K562 (cell line): ENCODE results near the gene RHBDL3. TPM values are rescaled to one million over a fixed set of nuclear protein-coding genes. Genes with fewer than 3 reads are reported as not detected.

Experiments
- CREB1 ChIP-seq, 2 experiments: sonication (generic) in 1 of 2; formaldehyde crosslinking in 1 of 2; IDR thresholded peaks; 2 replicates each; pipeline versions ENCODE4 v1.6.1 to v1.8.0; 2012 to 2022; ENCODE audit warnings: inconsistent platforms in 1 of 2, mild to moderate bottlenecking in 1 of 2, missing genetic modification reagents in 1 of 2, moderate library complexity in 1 of 2
- CSDE1 ChIP-seq, 2 experiments: fragments of 450-650 bp; IDR thresholded peaks; 2 replicates each; pipeline ENCODE4 v1.6.1; 2016; ENCODE audit warnings: mild to moderate bottlenecking in 1 of 2
- ETS2 ChIP-seq: IDR thresholded peaks from 2 replicates; pipeline ENCODE4 v1.6.1; 2016; ENCODE audit warnings: borderline replicate concordance, missing genetic modification characterization, mild to moderate bottlenecking, moderate library complexity, missing compliant biosample characterization; ENCODE audit not compliant: poor library complexity, severe bottlenecking
- HCFC1 ChIP-seq: IDR thresholded peaks from 2 replicates; pipeline ENCODE4 v1.6.1; 2012; ENCODE audit warnings: low read depth, low read length, improper control_type of control experiment
- IRF1 ChIP-seq: sonication (generic); formaldehyde crosslinking; IDR thresholded peaks from 2 replicates; pipeline ENCODE4 v1.8.0; 2022; ENCODE audit warnings: missing genetic modification reagents, mild to moderate bottlenecking, borderline replicate concordance
- KDM2B ChIP-seq: fragments of 250-450 bp; sonication (Bioruptor Pico); IDR thresholded peaks from 2 replicates; pipeline ENCODE4 v1.8.0; 2021; ENCODE audit warnings: mild to moderate bottlenecking, moderate library complexity
- MYNN ChIP-seq, 2 experiments: sonication (generic); formaldehyde crosslinking in 1 of 2; IDR thresholded peaks; 2 replicates each; pipeline versions ENCODE4 v1.5.0 to v1.6.1; 2016 to 2020; ENCODE audit warnings: antibody characterized with exemption in 1 of 2, missing genetic modification reagents in 1 of 2
- RERE ChIP-seq: sonication (generic); formaldehyde crosslinking; IDR thresholded peaks from 2 replicates; pipeline ENCODE4 v1.8.0; 2023; ENCODE audit warnings: missing genetic modification reagents, mild to moderate bottlenecking, borderline replicate concordance
- SETDB1 ChIP-seq: IDR thresholded peaks from one replicate; pipeline ENCODE4 v1.6.1; 2012; ENCODE audit warnings: low read length, control low read depth, inconsistent platforms
- SRSF7 ChIP-seq: fragments of 200-400 bp; formaldehyde crosslinking; optimal IDR thresholded peaks from 2 replicates; pipeline ENCODE3; 2017; ENCODE audit warnings: mild to moderate bottlenecking, low read depth, low read length
- TBL1XR1 ChIP-seq, 2 experiments: IDR thresholded peaks; 2 replicates each; pipeline ENCODE4 v1.6.1; 2012; ENCODE audit warnings: improper control_type of control experiment in 2 of 2, low read length in 2 of 2, mild to moderate bottlenecking in 1 of 2
- ZFX ChIP-seq: sonication (generic); formaldehyde crosslinking; IDR thresholded peaks from 2 replicates; pipeline ENCODE4 v1.8.0; 2022; ENCODE audit warnings: mild to moderate bottlenecking, missing genetic modification reagents, moderate library complexity
- ZNF395 ChIP-seq: fragments of 200-800 bp; sonication (Bioruptor generic); IDR thresholded peaks from 2 replicates; pipeline ENCODE4 v1.6.1; 2017; ENCODE audit warnings: missing genetic modification characterization, missing compliant biosample characterization
- ZNF584 ChIP-seq: fragments of 200-800 bp; sonication (Bioruptor generic); IDR thresholded peaks from 2 replicates; pipeline ENCODE4 v1.6.1; 2016; ENCODE audit warnings: low read depth, mild to moderate bottlenecking, missing genetic modification characterization, missing compliant biosample characterization
- ZNF589 ChIP-seq: fragments of 200-800 bp; sonication (Bioruptor generic); IDR thresholded peaks from 2 replicates; pipeline ENCODE4 v1.6.1; 2016; ENCODE audit warnings: low read depth, missing genetic modification characterization, missing compliant biosample characterization
- polyA plus RNA-seq, 8 experiments: library from polyadenylated mRNA; depleted of rRNA in 4 of 8; stranded (reverse) in 5 of 8; unstranded in 3 of 8; fragments of >200 nt; fragmentation: Nextera tagmentation in 2 of 8; fragmentation: Illumina TruSeq in 1 of 8; extraction: Ambion mirVana in 2 of 8; extraction: Trizol in 1 of 8; gene quantifications; 2 replicates each; pipeline versions ENCODE4 v1.2.1 to v1.2.3, GENCODE V29; 2011 to 2014; ENCODE audit warnings: inconsistent platforms in 1 of 8, missing spikeins in 1 of 8
- total RNA-seq, 7 experiments: library from RNA; depleted of rRNA in 6 of 7; stranded (reverse); fragments of >200 nt in 6 of 7; fragmentation: Illumina TruSeq in 2 of 7; extraction: Trizol in 2 of 7; gene quantifications; 2 replicates each; pipeline versions ENCODE4 v1.2.1 to v1.2.3, GENCODE V29; 2011 to 2021; ENCODE audit warnings: low replicate concordance in 1 of 7
- TF ChIP-seq, protein P1 (sequence below): fragments of 250-450 bp; sonication (Bioruptor Pico); IDR thresholded peaks from 2 replicates; pipeline ENCODE4 v1.8.0; 2022; ENCODE audit warnings: inconsistent platforms, mild to moderate bottlenecking, moderate library complexity, borderline replicate concordance

The RHBDL3 gene
- total and polyA plus RNA-seq, 9 of the 15 experiments (the other 6 are each of a cell fraction or from before 2014, with no cell fraction given), result 0.06 to 0.31 (median 0.09) TPM; not detected in 4

GRCh38 chr17:32341857-32342602 is 76.4 kb downstream of the RHBDL3 start, which contains the start of gene C17orf75 (continued):
- TF ChIP-seq ZNF395 (CRISPR knock-in tag) (peak; percentile 93), SETDB1 (no peak), CSDE1 (IDR thresholded peaks at IDR 0.05) (no peak), ZFX (CRISPR knock-in tag) (peak; percentile 95), SRSF7 (no peak), ZNF584 (no peak), TBL1XR1 (IDR thresholded peaks at IDR 0.05; ENCODE audit: low read length in 2 of 2) (peak; percentile 43 to 74; a peak in 2 of 4 replicates), HCFC1 (peak; percentile 85), MYNN (IDR thresholded peaks at IDR 0.05) (peak; percentile 26; the same call in 1 of the 2 replicates), MYNN (CRISPR knock-in tag; IDR thresholded peaks at IDR 0.05) (no peak), RERE (CRISPR knock-in tag) (no peak), IRF1 (CRISPR knock-in tag) (no peak), KDM2B (CRISPR knock-in tag) (peak; percentile 71; the same call in 1 of the 2 replicates), ETS2 (no peak), ZNF589 (CRISPR knock-in tag) (0 out of 2 replicates have a peak, but pooled peaks have one; percentile 63), CREB1 (IDR thresholded peaks at IDR 0.05) (peak; percentile 44; the same call in 1 of the 2 replicates), CREB1 (CRISPR knock-in tag; IDR thresholded peaks at IDR 0.05) (peak; percentile 71)
- TF ChIP-seq, protein P1, sequence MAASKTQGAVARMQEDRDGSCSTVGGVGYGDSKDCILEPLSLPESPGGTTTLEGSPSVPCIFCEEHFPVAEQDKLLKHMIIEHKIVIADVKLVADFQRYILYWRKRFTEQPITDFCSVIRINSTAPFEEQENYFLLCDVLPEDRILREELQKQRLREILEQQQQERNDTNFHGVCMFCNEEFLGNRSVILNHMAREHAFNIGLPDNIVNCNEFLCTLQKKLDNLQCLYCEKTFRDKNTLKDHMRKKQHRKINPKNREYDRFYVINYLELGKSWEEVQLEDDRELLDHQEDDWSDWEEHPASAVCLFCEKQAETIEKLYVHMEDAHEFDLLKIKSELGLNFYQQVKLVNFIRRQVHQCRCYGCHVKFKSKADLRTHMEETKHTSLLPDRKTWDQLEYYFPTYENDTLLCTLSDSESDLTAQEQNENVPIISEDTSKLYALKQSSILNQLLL (CRISPR knock-in tag), result no peak
